ENCODE results near the gene NQO1. TPM values are rescaled to one million over a fixed set of nuclear protein-coding genes. Genes with fewer than 3 reads are reported as not detected.

The NQO1 gene
- total RNA-seq, 1 donor from 2014 or later = 470 TPM

DNA sequence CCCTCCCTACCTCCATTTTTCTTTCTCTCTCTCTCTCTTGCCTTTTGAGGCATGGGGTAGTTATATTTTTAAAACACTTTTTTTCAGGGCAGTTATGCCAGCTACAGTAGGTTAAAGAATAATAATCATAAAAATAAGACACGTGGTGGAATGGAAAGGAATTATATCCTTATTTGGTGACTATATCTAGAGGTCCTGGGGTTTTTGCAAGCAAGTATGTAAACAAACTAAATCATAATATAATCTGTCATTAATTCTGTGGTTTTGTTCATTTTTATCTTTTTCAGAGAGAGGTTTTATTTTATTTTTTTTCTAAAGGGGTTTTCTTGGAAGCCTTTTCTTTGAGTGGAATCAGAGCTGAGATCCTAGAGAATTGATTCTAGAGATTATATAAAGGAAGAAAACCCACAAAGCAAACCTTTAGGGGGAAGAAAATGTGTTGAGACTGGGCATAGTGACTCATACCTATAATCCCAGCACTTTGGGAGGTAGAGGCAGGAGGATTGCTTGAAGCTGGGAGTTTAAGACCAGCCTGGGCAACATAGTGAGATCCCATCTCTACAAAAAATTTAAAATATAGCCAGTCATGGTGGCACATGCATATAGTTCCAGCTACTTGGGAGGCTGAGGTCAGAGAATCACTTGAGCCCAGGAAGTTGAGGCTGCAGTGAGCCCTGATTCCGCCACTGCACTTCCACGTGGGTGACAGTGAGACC lies 53.2 kb downstream of the NQO1 start:
- H3K36me3 Mint-ChIP-seq (ENCODE audit: unreplicated experiment) = peaks cover 46% of the 10 kb centered on the region
- TF ChIP-seq, protein P1, sequence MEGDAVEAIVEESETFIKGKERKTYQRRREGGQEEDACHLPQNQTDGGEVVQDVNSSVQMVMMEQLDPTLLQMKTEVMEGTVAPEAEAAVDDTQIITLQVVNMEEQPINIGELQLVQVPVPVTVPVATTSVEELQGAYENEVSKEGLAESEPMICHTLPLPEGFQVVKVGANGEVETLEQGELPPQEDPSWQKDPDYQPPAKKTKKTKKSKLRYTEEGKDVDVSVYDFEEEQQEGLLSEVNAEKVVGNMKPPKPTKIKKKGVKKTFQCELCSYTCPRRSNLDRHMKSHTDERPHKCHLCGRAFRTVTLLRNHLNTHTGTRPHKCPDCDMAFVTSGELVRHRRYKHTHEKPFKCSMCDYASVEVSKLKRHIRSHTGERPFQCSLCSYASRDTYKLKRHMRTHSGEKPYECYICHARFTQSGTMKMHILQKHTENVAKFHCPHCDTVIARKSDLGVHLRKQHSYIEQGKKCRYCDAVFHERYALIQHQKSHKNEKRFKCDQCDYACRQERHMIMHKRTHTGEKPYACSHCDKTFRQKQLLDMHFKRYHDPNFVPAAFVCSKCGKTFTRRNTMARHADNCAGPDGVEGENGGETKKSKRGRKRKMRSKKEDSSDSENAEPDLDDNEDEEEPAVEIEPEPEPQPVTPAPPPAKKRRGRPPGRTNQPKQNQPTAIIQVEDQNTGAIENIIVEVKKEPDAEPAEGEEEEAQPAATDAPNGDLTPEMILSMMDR (IDR thresholded peaks at IDR 0.05) = no peak
- no peak overlapping the region for H3K27ac Mint-ChIP-seq (ENCODE audit: unreplicated experiment)
- DNase-seq (ENCODE audit: extremely low spot score, unreplicated experiment) = no peak
- H3K4me1 Mint-ChIP-seq (ENCODE audit: unreplicated experiment) = no peaks in the 10 kb centered on the region
- no peak overlapping the region for H3K4me3 Mint-ChIP-seq (ENCODE audit: unreplicated experiment)
- H3K27me3 Mint-ChIP-seq (ENCODE audit: unreplicated experiment) = no peaks in the 10 kb centered on the region
- no peaks in the 10 kb centered on the region for H3K9me3 Mint-ChIP-seq (ENCODE audit: unreplicated experiment)

DNA sequence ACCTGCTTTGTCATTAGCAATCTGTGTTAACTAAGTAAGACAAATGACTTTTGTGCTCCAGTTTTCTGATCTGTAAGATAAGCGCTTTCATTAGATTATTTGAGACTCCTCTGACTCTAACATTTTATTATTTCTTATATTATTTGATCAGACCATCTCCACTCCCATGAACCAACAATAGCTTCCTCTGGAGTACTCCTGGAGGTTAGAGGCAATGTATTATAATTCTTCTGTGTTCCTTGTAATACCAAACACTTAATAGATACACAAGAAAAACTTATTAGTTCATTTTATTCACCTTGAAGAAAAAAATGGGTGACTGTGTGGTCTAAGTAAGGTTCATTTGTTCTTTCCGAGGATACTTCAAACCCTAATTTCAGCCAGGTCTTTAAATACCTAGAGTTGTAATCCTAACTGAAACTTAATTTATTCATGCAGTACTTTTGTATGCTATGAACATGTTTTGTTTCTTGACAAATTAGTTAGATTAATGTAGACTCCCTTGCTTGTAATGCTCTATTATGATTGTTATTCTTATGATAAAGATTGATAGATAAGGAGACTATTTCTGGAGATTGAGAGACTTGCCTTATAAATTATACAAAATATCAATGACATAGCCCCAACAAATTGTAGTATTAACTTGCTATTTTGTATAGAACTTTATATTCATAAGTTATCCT lies 53.9 kb downstream of the NQO1 start:
- no peak for DNase-seq (ENCODE audit: extremely low spot score, unreplicated experiment)
- no peaks in the 10 kb centered on the region for H3K27me3 Mint-ChIP-seq (ENCODE audit: unreplicated experiment)
- TF ChIP-seq, protein P1 (IDR thresholded peaks at IDR 0.05) = no peak
- no peaks in the 10 kb centered on the region for H3K9me3 Mint-ChIP-seq (ENCODE audit: unreplicated experiment)
- H3K4me3 Mint-ChIP-seq (ENCODE audit: unreplicated experiment) = no peak overlapping the region
- no peak overlapping the region for H3K27ac Mint-ChIP-seq (ENCODE audit: unreplicated experiment)
- H3K4me1 Mint-ChIP-seq (ENCODE audit: unreplicated experiment) = no peaks in the 10 kb centered on the region
- H3K36me3 Mint-ChIP-seq (ENCODE audit: unreplicated experiment) = peaks cover 45% of the 10 kb centered on the region

DNA sequence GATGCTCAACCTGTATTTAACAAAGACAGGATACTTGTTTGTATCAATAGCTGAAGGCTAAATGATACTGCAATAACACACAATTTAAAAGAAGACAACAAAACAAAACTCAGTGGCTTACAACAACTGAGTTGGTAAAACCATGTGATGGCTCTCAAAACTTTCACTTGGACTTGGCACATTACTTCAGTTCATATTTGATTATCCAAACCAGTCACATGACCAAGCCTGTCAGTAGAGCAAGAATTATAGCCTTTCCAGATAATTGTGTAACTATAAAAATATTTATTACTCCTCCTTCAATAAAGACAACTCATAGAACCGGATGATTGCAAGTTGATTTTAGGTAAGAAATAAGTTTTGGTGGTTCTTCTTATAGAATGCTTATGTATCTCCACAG lies 56.8 kb downstream of the NQO1 start:
- H3K36me3 Mint-ChIP-seq (ENCODE audit: unreplicated experiment) = peaks cover 33% of the 10 kb centered on the region
- no peaks in the 10 kb centered on the region for H3K9me3 Mint-ChIP-seq (ENCODE audit: unreplicated experiment)
- H3K27ac Mint-ChIP-seq (ENCODE audit: unreplicated experiment) = no peak overlapping the region
- TF ChIP-seq, protein P1 (IDR thresholded peaks at IDR 0.05) = no peak
- DNase-seq (ENCODE audit: extremely low spot score, unreplicated experiment) = no peak
- no peaks in the 10 kb centered on the region for H3K27me3 Mint-ChIP-seq (ENCODE audit: unreplicated experiment)
- no peaks in the 10 kb centered on the region for H3K4me1 Mint-ChIP-seq (ENCODE audit: unreplicated experiment)
- no peak overlapping the region for H3K4me3 Mint-ChIP-seq (ENCODE audit: unreplicated experiment)

DNA sequence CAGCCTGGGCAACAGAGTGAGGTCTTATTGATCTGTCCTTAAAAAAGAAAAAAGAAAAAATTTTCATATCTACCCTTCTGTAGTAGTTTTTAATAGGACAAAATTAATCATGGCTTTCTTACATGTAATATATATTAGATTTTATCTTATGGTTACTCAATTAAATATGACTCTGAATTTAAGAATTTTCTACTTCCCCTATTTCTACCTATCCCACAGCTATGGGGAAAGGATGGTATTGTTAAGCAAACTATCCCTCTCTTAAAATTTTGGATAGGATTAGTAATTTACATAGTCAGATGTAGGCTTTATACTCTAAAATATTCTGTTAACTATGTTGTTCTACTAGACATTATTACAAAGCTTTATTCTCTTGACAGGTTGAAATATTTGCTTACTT lies 62.5 kb downstream of the NQO1 start:
- H3K36me3 Mint-ChIP-seq (ENCODE audit: unreplicated experiment) = peaks cover 38% of the 10 kb centered on the region
- TF ChIP-seq, protein P1 (IDR thresholded peaks at IDR 0.05) = no peak
- H3K27ac Mint-ChIP-seq (ENCODE audit: unreplicated experiment) = no peak overlapping the region
- H3K9me3 Mint-ChIP-seq (ENCODE audit: unreplicated experiment) = no peaks in the 10 kb centered on the region
- no peaks in the 10 kb centered on the region for H3K27me3 Mint-ChIP-seq (ENCODE audit: unreplicated experiment)
- no peak for DNase-seq (ENCODE audit: extremely low spot score, unreplicated experiment)
- H3K4me3 Mint-ChIP-seq (ENCODE audit: unreplicated experiment) = no peak overlapping the region
- H3K4me1 Mint-ChIP-seq (ENCODE audit: unreplicated experiment) = no peaks in the 10 kb centered on the region

DNA sequence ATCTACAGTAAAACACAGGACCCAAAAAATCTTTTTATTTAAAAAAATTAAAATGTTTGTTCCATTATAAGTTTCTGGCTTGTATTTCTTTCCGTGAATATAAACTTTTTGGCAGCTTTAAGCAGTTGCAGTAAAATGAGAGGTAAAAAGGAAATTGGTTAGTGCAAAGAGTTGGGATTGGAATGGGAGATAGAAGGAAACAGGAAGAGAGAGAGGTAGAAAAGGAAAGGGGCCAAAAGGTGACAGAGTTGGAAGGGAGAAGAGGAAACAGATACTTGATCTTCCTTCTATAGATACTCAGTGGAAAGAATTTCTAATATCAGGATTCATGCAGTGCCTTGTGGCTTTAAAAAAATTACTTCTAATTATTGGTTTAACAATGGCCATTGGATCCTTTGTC lies 63.5 kb downstream of the NQO1 start:
- H3K27me3 Mint-ChIP-seq (ENCODE audit: unreplicated experiment) = no peaks in the 10 kb centered on the region
- H3K36me3 Mint-ChIP-seq (ENCODE audit: unreplicated experiment) = peaks cover 33% of the 10 kb centered on the region
- H3K4me1 Mint-ChIP-seq (ENCODE audit: unreplicated experiment) = no peaks in the 10 kb centered on the region
- DNase-seq (ENCODE audit: extremely low spot score, unreplicated experiment) = no peak
- no peak overlapping the region for H3K4me3 Mint-ChIP-seq (ENCODE audit: unreplicated experiment)
- H3K9me3 Mint-ChIP-seq (ENCODE audit: unreplicated experiment) = no peaks in the 10 kb centered on the region
- TF ChIP-seq, protein P1 (IDR thresholded peaks at IDR 0.05) = no peak
- no peak overlapping the region for H3K27ac Mint-ChIP-seq (ENCODE audit: unreplicated experiment)

Measured in osteocyte (in vitro differentiated cells).